ENCODE results near the gene ACP3.

The ACP3 gene

GRCh38 chr3:132315851-132316250 lies 1.4 kb upstream of the ACP3 start:
- no peak for DNase-seq (ENCODE audit: low spot score)

- DNase-seq (ENCODE audit: low spot score), result no peak
Measured at GRCh38 chr3:132318451-132318850, 1.2 kb downstream of the ACP3 start.

- no peak for DNase-seq (ENCODE audit: low spot score)
Measured at GRCh38 chr3:132321304-132321703, 4.1 kb downstream of the ACP3 start.

GRCh38 chr3:132325103-132325606 lies 7.9 kb downstream of the ACP3 start:
- no peak for DNase-seq (ENCODE audit: low spot score)

DNA sequence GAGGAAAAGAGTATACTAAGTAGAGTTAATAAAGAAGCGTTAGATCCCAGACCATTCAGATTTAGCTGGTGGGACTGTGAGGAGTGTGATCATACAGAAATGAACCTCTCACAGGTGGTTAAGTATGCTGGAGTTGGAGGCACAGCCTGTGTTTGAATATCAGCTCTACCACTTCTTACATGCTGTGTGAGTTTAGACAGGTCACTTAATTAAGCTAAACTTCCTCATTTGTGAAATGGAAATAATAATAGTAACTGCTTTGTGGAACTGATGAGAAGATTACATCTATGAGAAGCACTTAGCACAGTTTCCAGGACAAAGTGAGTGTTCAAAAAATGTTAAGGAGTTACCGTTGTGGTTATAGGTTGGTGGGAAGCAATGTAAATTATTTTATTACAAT lies 8.4 kb downstream of the ACP3 start:
- no peak for DNase-seq (ENCODE audit: low spot score)

- no peak for DNase-seq (ENCODE audit: low spot score)
Measured at GRCh38 chr3:132326251-132326650, 9.0 kb downstream of the ACP3 start.

DNA sequence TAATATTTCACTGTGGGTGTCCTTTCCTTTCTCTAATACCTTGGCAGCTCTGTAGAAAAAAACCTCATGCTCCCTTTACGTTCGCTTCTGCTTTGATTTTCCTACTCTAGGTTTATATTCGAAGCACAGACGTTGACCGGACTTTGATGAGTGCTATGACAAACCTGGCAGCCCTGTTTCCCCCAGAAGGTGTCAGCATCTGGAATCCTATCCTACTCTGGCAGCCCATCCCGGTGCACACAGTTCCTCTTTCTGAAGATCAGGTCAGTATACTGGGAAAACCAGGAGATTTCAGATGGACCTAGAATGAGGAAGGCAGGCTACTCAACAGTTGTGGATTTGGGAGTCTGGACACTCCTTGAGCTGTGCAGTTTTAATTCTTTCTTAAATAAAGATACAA lies 14.9 kb downstream of the ACP3 start:
- no peak for DNase-seq (ENCODE audit: low spot score)

- DNase-seq (ENCODE audit: low spot score), result no peak
Measured at GRCh38 chr3:132332508-132332907, 15.3 kb downstream of the ACP3 start.

DNA sequence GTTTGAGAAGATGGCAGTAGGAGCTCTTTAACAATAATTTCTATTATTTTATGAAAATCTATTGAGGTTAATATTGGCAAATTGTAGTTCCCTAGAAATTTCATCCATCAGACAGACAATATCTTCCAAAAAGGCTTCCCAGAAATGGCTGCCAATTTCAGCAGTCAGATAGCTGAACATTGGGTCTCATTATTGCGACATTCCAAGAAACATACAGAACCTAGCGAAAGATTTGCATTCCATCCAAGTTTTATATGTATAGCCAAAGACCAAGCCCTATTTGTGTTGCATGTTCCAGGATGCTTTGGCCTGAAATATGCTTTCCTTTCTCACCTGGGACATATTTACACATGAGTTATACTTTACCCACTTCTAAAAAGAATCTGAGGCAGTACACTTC lies 24.5 kb downstream of the ACP3 start:
- DNase-seq (ENCODE audit: low spot score), result no peak

- DNase-seq (ENCODE audit: low spot score), result no peak
Measured at GRCh38 chr3:132342183-132342582, 25.0 kb downstream of the ACP3 start.

GRCh38 chr3:132342610-132343009 lies 25.4 kb downstream of the ACP3 start:
- DNase-seq (ENCODE audit: low spot score), result no peak

- peak; percentile 50 for DNase-seq (ENCODE audit: low spot score)
Measured at GRCh38 chr3:132343018-132343612, 25.9 kb downstream of the ACP3 start.

- DNase-seq (ENCODE audit: low spot score), result no peak
Measured at GRCh38 chr3:132344666-132345280, 27.6 kb downstream of the ACP3 start.

GRCh38 chr3:132346841-132347736 lies 29.9 kb downstream of the ACP3 start:
- DNase-seq (ENCODE audit: low spot score), result peak; percentile 66

GRCh38 chr3:132347811-132348210 lies 30.6 kb downstream of the ACP3 start:
- DNase-seq (ENCODE audit: low spot score), result no peak

DNA sequence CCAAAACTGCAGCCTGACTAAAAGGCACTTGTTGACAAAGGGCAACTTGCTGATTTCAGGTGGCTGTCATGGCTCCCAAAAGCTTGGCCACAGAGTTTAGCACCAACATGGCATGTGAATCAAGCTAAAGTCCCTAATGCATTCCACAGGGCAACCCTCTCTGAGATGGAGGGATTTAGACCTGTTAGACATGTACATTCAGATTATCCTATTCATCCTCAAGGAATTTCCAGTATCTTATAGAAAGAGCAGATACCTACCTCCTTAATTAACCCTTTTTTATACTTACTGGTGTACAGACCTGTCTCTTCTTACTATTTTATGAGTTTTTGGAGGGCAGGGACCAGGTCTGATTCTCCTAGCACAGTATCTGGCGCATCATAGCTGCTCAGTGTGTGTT lies 31.3 kb downstream of the ACP3 start:
- no peak for DNase-seq (ENCODE audit: low spot score)

DNA sequence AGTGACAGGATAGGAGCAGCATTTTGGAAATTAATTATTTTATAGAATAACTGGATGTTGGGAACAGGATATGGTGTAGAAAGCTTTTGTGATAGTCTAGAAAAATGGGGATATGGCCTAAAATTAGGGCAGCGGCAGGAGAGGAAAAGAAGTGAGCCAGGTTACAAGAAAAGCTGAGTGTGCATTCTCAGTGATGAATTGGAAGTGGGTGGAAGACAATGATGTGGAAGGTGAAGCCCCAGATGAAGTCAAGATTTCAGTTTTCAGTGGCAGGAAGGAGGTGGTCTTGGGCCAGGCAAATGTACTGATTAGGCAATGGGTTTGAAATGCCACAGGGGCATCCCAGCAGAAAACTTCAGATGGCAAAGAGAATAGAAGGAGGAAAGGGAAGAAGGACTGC lies 33.6 kb downstream of the ACP3 start:
- no peak for DNase-seq (ENCODE audit: low spot score)

- no peak for DNase-seq (ENCODE audit: low spot score)
Measured at GRCh38 chr3:132351222-132351806, 34.1 kb downstream of the ACP3 start.

DNA sequence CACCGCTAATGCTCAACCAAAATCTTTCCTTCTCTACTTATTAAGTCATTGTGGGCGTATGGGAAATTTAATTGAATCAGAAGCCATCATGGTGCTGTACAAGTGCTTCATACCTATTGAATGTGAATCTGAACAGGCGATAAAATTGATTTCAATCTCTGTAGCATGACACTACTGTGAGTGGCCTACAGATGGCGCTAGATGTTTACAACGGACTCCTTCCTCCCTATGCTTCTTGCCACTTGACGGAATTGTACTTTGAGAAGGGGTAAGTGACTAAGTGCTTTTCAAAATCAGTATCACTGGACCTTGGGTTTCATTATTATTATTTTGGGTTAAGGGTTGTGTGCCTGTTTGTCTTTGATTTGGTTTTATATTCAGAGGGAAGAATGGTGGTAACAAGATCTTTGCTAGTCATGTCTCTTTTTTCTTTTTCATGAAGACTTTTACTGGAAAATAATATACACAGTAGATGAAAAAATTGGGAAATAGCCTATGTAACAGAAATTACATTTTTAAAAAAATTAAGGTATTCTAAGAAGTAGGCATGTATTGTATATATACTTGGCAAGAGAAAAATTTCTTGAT lies 35.4 kb downstream of the ACP3 start:
- peak; percentile 72 for DNase-seq (ENCODE audit: low spot score)

DNA sequence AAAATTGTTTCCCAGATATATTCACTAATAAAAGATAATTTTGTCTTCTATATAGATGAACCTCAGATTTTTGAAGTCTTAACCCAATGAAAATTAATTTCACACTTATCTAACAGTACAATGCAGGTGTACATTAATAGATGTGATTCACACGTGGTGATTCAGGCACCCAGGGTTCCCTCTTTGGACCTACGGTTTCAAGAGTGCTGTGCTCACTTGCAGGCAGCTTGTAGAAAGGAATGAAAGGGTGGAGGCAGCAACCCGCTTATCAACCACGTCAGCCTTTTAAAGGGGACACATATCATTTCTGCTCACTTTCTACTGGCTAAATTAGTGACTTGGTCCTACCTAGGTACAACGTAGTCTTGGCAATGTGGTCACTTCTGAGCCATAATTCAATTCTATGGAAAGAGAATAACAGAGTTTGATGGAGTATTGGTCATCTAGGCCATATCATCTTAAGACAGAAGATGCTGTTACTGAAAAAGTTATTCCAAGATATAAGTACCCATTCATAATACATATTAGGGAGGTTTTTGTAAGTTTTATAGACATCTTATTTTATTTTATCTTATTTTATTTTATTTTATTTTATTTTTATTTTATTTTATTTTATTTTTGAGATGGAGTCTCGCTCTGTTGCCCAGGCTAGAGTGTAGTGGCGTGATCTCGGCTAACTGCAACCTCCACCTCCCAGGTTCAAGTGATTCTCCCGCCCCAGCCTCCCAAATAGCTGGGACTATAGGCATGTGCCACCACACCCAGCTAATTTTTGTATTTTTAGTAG lies 37.9 kb downstream of the ACP3 start:
- DNase-seq (ENCODE audit: low spot score), result no peak

- DNase-seq (ENCODE audit: low spot score), result no peak
Measured at GRCh38 chr3:132356568-132356967, 39.4 kb downstream of the ACP3 start.
